ENCODE measurements around the gene DNMT3L. TPM values are rescaled to one million over a fixed set of nuclear protein-coding genes. Genes with fewer than 3 reads are reported as not detected.
"Not testable (repeated sequence)": the region's sequence is repeated elsewhere in the genome, so short reads cannot be mapped to it uniquely, and the experiment has no call there.

The DNMT3L gene
- total and polyA plus RNA-seq, 12 donors: not detected

DNA sequence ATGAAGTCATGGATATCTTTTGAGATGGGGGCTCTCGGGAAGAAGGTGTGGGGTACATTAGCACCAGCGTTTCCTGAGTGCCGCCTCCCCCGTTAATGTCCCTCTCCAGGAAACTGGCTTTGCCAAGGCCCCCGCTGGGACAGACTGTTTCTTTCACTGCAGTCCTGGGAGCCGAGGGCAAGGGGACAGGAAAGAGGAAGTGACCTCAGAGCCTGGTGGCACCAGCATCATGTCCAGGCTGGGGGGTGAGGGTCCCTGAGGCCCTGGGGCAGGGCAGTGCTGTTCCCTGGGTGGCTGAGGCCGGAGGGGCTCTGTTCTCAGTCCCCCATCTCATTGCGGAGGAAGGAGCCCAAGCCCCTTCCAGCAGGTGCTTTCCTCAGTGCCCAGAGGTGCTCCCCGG is 44.0 kb upstream of the DNMT3L start:
- peaks cover 7 to 13% of the 10 kb centered on the region in 2 donors for H3K4me1 ChIP-seq (replicated peaks in 1 of 2)
- TF ChIP-seq, protein P1, sequence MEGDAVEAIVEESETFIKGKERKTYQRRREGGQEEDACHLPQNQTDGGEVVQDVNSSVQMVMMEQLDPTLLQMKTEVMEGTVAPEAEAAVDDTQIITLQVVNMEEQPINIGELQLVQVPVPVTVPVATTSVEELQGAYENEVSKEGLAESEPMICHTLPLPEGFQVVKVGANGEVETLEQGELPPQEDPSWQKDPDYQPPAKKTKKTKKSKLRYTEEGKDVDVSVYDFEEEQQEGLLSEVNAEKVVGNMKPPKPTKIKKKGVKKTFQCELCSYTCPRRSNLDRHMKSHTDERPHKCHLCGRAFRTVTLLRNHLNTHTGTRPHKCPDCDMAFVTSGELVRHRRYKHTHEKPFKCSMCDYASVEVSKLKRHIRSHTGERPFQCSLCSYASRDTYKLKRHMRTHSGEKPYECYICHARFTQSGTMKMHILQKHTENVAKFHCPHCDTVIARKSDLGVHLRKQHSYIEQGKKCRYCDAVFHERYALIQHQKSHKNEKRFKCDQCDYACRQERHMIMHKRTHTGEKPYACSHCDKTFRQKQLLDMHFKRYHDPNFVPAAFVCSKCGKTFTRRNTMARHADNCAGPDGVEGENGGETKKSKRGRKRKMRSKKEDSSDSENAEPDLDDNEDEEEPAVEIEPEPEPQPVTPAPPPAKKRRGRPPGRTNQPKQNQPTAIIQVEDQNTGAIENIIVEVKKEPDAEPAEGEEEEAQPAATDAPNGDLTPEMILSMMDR (IDR thresholded peaks at IDR 0.05): no peak
- no peak for TF ChIP-seq POLR2A (IDR thresholded peaks at IDR 0.05)
- intact Hi-C loops (cut with DNase I): no loop called here
- 67 to 83% (median 77%) methylated on average over 5 to 9 of the region's 9 CpGs for WGBS, 4 donors
- no peak overlapping the region for H3K4me3 ChIP-seq
- peak overlapping the region in 1 of 5 donors; percentile 63 for H3K27ac ChIP-seq
- H3K36me3 ChIP-seq (replicated peaks in 1 of 2): peaks cover 0 to 5% of the 10 kb centered on the region in 2 donors
- no peaks in the 10 kb centered on the region for H3K27me3 ChIP-seq
- DNase-seq: peak in 2 of 7 donors; percentile 31 to 46
- H3K9me3 ChIP-seq (replicated peaks in 1 of 3): no peaks in the 10 kb centered on the region

DNA sequence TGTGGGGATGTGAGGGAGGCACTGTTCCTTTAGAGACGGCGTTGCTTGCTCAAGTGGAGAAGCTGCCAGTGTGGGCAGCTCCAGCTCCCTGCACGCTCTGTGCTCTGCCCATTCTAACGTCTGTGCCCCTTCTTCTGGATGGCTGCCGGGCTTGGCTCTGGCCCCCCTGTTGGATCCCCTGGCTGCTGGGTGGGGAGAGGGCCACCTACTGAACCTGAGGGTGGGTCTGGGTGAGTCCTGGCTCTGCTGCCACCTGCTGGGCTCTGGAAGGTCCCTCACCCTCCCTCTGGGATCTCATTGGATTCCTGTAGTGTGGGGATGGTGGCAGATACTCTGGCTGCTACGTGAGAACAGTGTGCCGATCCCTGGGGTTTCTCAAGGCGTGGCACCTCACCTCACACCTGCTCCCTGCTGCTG is 43.2 kb upstream of the DNMT3L start:
- Histone ChIP-seq H3K27ac (peak overlapping the region in 1 of 5 donors; percentile 63), H3K4me1 (replicated peaks in 1 of 2) (peaks cover 8 to 15% of the 10 kb centered on the region in 2 donors)
- 63 to 72% (median 69%) methylated on average over 3 to 8 of the region's 8 CpGs for WGBS, 4 donors

GRCh38 chr21:44304011-44304616 is 42.4 kb upstream of the DNMT3L start:
- Histone ChIP-seq H3K27me3 (no peaks in the 10 kb centered on the region), H3K4me3 (no peak overlapping the region), H3K9me3 (replicated peaks in 1 of 3) (no peaks in the 10 kb centered on the region), H3K36me3 (replicated peaks in 1 of 2) (no peaks in the 10 kb centered on the region), H3K27ac (no peak overlapping the region), H3K4me1 (replicated peaks in 1 of 2) (peaks cover 8 to 15% of the 10 kb centered on the region in 2 donors)
- TF ChIP-seq, protein P1 (IDR thresholded peaks at IDR 0.05): no peak
- TF ChIP-seq POLR2A (IDR thresholded peaks at IDR 0.05): no peak
- 81 to 87% (median 85%) methylated on average over 6 to 16 of the region's 16 CpGs for WGBS, 4 donors
- intact Hi-C loops (cut with DNase I): loop anchor here in 1 of 2 donors (5.0 kb wide), 1 partner anchor 33 kb away; the partner anchor contains the start of gene CFAP410
- DNase-seq: no peak

More for the DNA sequence above, 43.2 kb upstream of the DNMT3L start:
- no peak for TF ChIP-seq POLR2A (IDR thresholded peaks at IDR 0.05)
- TF ChIP-seq, protein P1 (IDR thresholded peaks at IDR 0.05): peak; percentile 27 to 58 (median 48)
- no peaks in the 10 kb centered on the region for H3K9me3 ChIP-seq (replicated peaks in 1 of 3)
- DNase-seq: peak in 4 of 7 donors; percentile 48 to 66 (median 50)
- H3K36me3 ChIP-seq (replicated peaks in 1 of 2): no peaks in the 10 kb centered on the region
- intact Hi-C loops (cut with DNase I): loop anchor here in 1 of 2 donors (5.0 kb wide), 1 partner anchor 32 kb away; the partner anchor contains the start of gene CFAP410
- H3K27me3 ChIP-seq: no peaks in the 10 kb centered on the region
- no peak overlapping the region for H3K4me3 ChIP-seq

DNA sequence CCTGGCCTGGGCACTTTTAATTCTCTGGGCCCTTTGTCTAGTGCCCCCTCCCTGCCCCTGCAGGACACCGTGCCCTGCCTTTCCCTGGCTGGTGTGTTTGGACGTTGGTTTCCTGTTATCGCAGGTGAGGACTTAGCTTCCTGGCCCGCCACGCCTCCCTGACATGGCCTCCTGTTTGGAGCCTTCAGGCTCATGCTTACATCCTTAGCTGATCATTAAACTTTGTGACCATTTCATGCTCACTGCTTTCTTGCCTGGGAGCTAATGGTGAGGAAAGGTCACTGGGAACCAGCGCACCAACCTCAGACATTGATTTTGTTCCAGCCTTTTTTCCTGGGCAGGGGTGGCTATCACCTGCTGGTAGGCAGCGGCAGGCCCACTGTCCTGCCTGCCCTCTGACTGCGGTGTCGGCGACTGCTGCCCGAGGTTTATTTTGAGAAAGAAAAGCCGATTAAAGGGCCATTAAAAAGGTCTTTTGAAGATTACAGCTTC is 41.8 kb upstream of the DNMT3L start:
- Histone ChIP-seq H3K36me3 (replicated peaks in 1 of 2) (no peaks in the 10 kb centered on the region), H3K9me3 (replicated peaks in 1 of 3) (no peaks in the 10 kb centered on the region), H3K27ac (peak overlapping the region in 1 of 5 donors; percentile 27), H3K4me3 (no peak overlapping the region), H3K4me1 (replicated peaks in 1 of 2) (peaks cover 8 to 15% of the 10 kb centered on the region in 2 donors), H3K27me3 (no peaks in the 10 kb centered on the region)
- WGBS, 4 donors: 80 to 87% (median 83%) methylated on average over 12 of the region's 12 CpGs
- TF ChIP-seq POLR2A (IDR thresholded peaks at IDR 0.05): no peak
- TF ChIP-seq, protein P1 (IDR thresholded peaks at IDR 0.05): no peak
- intact Hi-C loops (cut with DNase I): loop anchor here in 1 of 2 donors (5.0 kb wide), 1 partner anchor 34 kb away; the partner anchor contains the start of gene CFAP410
- no peak for DNase-seq

DNA sequence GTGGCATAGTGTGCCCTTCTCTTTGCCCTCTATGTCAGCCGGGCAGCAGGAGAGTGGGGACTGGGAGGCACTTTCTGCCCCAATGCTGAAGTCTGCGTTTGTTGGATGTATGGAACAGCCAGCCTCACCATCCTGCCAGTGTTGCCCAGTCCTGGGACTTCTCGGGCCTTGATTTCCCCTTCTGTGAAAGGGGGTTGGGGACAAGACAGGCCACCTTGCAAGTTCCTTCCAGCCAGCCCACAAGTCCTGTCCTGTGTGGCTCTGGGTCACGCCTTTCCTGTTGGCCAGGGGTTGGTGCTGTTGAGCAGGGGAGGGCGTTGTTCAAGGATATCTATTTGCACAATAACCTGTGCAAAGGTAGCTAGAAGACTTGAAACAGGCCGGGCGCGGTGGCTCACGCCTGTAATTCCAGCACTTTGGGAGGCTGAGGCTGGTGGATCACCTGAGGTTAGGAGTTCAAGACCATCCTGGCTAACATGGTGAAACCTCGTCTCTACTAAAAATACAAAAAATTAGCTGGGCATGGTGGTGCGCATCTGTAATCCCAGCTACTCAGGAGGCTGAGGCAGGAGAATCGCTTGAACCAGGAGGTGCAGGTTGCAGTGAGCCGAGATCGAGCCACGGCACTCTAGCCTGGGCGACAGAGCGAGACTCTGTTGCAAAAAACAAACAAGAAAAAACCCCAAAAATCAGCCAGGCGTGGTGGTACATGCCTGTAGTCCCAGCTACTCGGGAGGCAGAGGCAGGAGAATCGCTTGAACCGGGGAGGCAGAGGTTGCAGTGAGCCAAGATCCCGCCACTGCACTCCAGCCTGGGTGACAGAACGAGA is 41.1 kb upstream of the DNMT3L start:
- H3K27ac ChIP-seq; H3K4me3 ChIP-seq; H3K36me3 ChIP-seq (replicated peaks in 1 of 2); H3K9me3 ChIP-seq (replicated peaks in 1 of 3); H3K27me3 ChIP-seq; DNase-seq: not testable (repeated sequence)
- peaks cover 8 to 18% of the 10 kb centered on the region in 2 donors for H3K4me1 ChIP-seq (replicated peaks in 1 of 2)
- WGBS, 4 donors: 85 to 93% (median 89%) methylated on average over 21 to 23 of the region's 23 CpGs
- intact Hi-C loops (cut with DNase I): loop anchor here in 1 of 2 donors (5.0 kb wide), 1 partner anchor 35 kb away; the partner anchor contains the start of gene CFAP410
